RWPE1 (cell line): ENCODE data around the gene MPC1.
"Not testable (repeated sequence)": the region's sequence is repeated elsewhere in the genome, so short reads cannot be mapped to it uniquely, and the experiment has no call there.

Experiments
- CTCF ChIA-PET: fragments of 350-600 bp; sonication (Branson Sonifier 250); formaldehyde crosslinking; extraction: SDS; loops from one replicate; lab custom pipeline; 2021; lab: Yijun Ruan, JAX
- POLR2A ChIA-PET: fragments of 400-600 bp; formaldehyde crosslinking; extraction: SDS; loops from one replicate; lab custom pipeline; 2020; ENCODE audit warnings: antibody characterized with exemption; ENCODE audit not compliant: low non-redundant PET; lab: Yijun Ruan, JAX
- DNase-seq: peaks from one replicate; pipeline ENCODE4 v3.0.0; 2012; ENCODE audit warnings: low spot score
- H3K27ac ChIP-seq: fragments of 450-650 bp; 2 replicates; pipeline ENCODE4 v1.5.1; 2017
- TF ChIP-seq, protein P1 (sequence below): fragments of 450-650 bp; conservative IDR thresholded peaks from 2 replicates; pipeline ENCODE4 v1.5.1; 2017; ENCODE audit warnings: low read depth, mild to moderate bottlenecking

The MPC1 gene

DNA sequence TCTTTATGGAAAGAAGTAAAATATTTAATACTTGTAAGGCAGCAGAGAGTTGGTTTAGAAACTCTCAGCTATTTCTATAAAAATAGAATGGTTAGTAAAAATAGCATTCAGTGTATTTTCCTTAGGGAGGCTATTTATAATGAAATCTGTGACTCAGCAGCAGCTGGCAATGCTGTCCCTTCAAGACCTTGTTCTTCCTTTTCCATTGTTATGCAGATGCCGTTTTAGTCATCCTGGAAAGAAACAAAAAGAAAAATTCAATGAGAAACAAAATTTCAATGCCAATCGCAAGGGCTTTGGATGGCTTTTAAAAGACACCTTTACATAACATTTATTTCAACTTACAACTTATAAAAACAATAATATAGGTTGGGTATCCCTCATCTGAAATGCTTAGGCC lies 17.5 kb downstream of the MPC1 start:
- TF ChIP-seq, protein P1, sequence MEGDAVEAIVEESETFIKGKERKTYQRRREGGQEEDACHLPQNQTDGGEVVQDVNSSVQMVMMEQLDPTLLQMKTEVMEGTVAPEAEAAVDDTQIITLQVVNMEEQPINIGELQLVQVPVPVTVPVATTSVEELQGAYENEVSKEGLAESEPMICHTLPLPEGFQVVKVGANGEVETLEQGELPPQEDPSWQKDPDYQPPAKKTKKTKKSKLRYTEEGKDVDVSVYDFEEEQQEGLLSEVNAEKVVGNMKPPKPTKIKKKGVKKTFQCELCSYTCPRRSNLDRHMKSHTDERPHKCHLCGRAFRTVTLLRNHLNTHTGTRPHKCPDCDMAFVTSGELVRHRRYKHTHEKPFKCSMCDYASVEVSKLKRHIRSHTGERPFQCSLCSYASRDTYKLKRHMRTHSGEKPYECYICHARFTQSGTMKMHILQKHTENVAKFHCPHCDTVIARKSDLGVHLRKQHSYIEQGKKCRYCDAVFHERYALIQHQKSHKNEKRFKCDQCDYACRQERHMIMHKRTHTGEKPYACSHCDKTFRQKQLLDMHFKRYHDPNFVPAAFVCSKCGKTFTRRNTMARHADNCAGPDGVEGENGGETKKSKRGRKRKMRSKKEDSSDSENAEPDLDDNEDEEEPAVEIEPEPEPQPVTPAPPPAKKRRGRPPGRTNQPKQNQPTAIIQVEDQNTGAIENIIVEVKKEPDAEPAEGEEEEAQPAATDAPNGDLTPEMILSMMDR, result no peak
- no peak overlapping the region for H3K27ac ChIP-seq
- POLR2A ChIA-PET, result no interaction called here
- no peak for DNase-seq
- CTCF ChIA-PET, result no interaction called here

DNA sequence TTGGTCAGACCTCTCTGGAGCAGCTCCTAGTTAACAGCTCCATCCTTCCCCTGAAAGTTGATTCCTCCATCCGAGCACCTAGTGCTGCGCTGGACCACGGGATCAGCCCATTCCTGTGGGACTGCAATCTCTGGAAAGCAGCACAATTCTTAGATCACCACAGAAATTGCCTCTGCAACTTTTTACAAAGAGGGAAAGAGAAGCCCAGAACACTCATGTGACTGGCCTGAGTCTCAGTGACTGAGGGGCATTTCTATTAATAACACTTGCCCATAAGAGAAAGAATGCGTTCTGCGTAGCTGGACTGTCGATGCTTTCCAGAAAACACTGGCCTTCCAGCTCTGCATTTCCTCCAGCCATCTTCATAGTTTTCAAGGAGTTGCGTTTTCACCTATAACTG lies 18.3 kb downstream of the MPC1 start:
- POLR2A ChIA-PET, result no interaction called here
- DNase-seq, result no peak
- CTCF ChIA-PET, result no interaction called here
- TF ChIP-seq, protein P1, result no peak
- no peak overlapping the region for H3K27ac ChIP-seq

DNA sequence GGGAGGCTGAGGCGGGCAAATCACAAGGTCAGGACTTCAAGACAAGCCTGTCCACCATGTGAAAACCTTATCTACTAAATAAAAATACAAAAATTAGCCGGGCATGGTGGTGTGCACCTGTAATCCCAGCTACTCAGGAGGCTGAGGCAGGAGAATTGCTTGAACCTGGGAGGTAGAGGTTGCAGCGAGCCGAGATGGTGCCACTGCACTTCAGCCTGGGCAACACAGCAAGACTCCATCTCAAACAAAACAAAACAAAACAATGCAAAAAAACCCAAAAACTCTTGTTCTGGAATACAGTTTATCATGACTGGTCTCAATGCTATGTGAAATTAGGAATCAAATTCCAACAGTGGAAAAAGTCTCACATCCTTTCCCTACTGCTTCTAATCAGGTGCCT lies 20.3 kb downstream of the MPC1 start:
- DNase-seq, H3K27ac ChIP-seq, CTCF ChIA-PET, POLR2A ChIA-PET: not testable (repeated sequence)

DNA sequence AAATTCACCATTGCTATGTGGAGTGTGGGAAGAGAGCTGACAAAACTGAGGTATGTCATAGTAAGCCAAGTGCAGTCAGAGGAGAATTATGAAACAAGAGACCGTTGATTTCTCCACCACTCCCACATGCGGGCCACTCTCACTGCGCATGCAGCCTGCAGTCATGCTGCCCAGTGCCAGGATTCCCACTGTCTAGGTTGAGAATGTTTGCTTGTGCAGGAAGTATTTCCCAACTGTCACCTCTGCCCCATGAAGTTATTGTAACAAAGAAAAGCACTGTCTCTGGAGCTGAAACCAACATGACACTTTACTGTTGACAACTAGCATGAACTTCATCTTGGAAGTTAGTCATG lies 21.7 kb downstream of the MPC1 start:
- peak; percentile 22 for DNase-seq
- ChIA-PET CTCF (interaction anchor here (1.4 kb wide), 1 partner anchor 20 kb away, joined by 3 read pairs; no protein-coding TSS in a partner anchor), POLR2A (no interaction called here)
- TF ChIP-seq, protein P1, result no peak
- H3K27ac ChIP-seq, result peak overlapping the region; percentile 72

DNA sequence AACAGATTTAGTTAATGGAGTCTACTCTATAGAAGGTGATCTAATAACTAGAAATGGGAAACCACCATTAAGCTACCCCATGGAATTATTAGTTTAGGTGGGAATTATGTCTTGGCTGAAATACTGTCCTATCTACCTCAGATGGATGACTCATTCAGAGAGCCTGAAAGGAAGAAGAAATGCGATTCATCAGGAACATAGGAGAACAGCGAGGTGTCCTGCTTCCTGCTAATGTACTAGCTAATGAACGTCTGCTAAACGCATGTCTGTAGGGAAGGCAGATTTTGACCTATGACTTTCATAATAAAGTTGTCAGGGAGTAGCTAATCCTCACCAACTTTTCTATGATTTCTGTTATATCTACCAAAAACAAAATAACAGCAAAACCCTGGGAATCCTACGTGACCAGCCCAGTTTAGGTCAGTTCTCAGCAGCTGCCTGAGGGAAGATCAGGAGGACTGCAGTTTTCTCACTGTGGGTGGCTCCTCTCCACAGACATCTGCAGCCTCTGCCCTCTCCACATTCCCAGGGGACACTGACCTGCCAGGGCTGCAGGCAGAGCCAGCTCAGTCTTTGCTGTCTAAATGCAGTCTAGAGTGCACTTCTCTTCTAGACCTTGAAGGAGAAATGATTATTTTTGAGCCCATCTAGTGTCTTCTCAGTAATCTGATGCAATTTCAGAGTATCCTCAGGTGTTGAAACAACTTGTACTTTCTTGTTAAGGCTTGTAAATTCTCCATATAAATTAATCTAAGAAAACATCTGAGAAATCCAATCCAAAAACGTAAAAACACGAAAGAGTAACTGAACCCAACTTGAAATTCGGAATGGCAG lies 22.3 kb downstream of the MPC1 start:
- CTCF ChIA-PET, result interaction anchor here (0.6 to 1.4 kb wide), 2 partner anchors 21 to 196 kb away, joined by 3 read pairs; no protein-coding TSS in a partner anchor
- POLR2A ChIA-PET, result no interaction called here
- TF ChIP-seq, protein P1, result no peak
- peak overlapping the region; percentile 72 for H3K27ac ChIP-seq
- DNase-seq, result peak; percentile 18

DNA sequence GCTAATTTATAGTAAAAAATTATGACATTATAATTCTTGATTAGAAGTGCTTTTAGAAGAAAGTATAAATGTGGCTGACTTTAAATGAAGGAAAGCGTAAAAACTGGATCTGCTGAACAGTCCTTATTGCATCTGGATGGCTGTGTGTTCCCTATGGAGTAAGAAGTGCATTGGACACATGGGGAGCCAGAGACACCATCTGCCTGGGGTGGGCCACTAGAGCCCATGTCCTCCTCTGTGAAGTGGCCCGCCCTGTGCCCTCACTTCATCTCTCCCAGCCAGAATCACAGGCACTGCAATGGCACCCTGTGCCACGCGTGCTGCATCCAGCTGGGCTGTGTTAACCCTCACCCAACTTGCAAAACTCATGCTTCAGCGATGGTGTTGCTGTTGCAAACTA lies 27.2 kb downstream of the MPC1 start:
- no peak for DNase-seq
- H3K27ac ChIP-seq, result no peak overlapping the region
- POLR2A ChIA-PET, result no interaction called here
- TF ChIP-seq, protein P1, result no peak
- CTCF ChIA-PET, result interaction anchor here (1.0 kb wide), 1 partner anchor 45 kb away, joined by 5 read pairs; no protein-coding TSS in a partner anchor

DNA sequence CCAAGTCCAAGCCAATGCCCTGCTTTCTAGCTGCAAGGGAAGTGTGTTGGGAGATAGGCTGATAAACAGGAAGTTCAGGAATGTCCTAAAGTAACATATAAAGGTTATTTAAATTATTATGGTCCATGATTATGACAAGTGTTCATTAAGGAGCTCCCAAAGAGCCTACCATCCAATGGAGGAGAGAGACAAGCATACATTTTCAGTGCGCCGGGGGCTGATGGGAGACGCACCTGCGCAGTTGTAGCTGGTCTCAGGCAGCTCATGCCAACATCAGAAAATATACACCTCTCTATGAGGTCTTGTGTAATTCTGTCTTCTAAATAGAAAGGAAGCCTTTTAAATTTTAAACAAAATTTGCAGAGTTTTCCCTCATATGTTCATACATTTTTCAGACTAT lies 27.8 kb downstream of the MPC1 start:
- POLR2A ChIA-PET, result no interaction called here
- TF ChIP-seq, protein P1, result no peak
- H3K27ac ChIP-seq, result no peak overlapping the region
- DNase-seq, result no peak
- CTCF ChIA-PET, result interaction anchor here (1.0 kb wide), 1 partner anchor 46 kb away, joined by 5 read pairs; no protein-coding TSS in a partner anchor
